ENCODE measurements around the gene CLDN11. TPM values are rescaled to one million over a fixed set of nuclear protein-coding genes. Genes with fewer than 3 reads are reported as not detected.

The CLDN11 gene
- total RNA-seq, 1 experiment from 2014 or later: 12.1 TPM

GRCh38 chr3:170477395-170477794, 58.7 kb downstream of the CLDN11 start:
- Mint-ChIP-seq H3K4me1 (peaks cover 21% of the 10 kb centered on the region), H3K27ac (no peak overlapping the region), H3K36me3 (no peaks in the 10 kb centered on the region), H3K27me3 (ENCODE audit: low read depth) (no peaks in the 10 kb centered on the region), H3K9me3 (peaks cover 9% of the 10 kb centered on the region), H3K4me3 (no peak overlapping the region)
- DNase-seq (ENCODE audit: low spot score) (no peak), ATAC-seq (no peak)
- ChIA-PET CTCF (no interaction called here), POLR2A (no interaction called here)
- TF ChIP-seq ATF6 (CRISPR knock-in tag; IDR thresholded peaks at IDR 0.05): no peak
- TF ChIP-seq USF2 (CRISPR knock-in tag; IDR thresholded peaks at IDR 0.05): no peak

GRCh38 chr3:170480111-170480510, 61.4 kb downstream of the CLDN11 start:
- no peaks in the 10 kb centered on the region; the same call in 1 of the 2 replicates for H3K27me3 Mint-ChIP-seq (ENCODE audit: low read depth)
- no peak overlapping the region for H3K27ac Mint-ChIP-seq
- ATAC-seq: no peak
- peaks cover 11% of the 10 kb centered on the region for H3K4me1 Mint-ChIP-seq
- H3K4me3 Mint-ChIP-seq: no peak overlapping the region
- ChIA-PET POLR2A (interaction anchor here (1.0 kb wide), 1 partner anchor 19 kb away, joined by 3 read pairs; no protein-coding TSS in a partner anchor), CTCF (interaction anchor here (0.6 to 1.6 kb wide), 2 partner anchors 210 to 358 kb away, joined by 3 read pairs; no protein-coding TSS in a partner anchor)
- H3K9me3 Mint-ChIP-seq: peaks cover 22% of the 10 kb centered on the region
- no peak for TF ChIP-seq RELA (CRISPR knock-in tag; IDR thresholded peaks at IDR 0.05; ENCODE audit: borderline replicate concordance)
- TF ChIP-seq NR2C2 (CRISPR knock-in tag; IDR thresholded peaks at IDR 0.05): no peak
- no peak for TF ChIP-seq IRF1 (CRISPR knock-in tag; IDR thresholded peaks at IDR 0.05)
- no peak for TF ChIP-seq IRF2 (CRISPR knock-in tag; IDR thresholded peaks at IDR 0.05; ENCODE audit: borderline replicate concordance, low read depth)
- no peak for TF ChIP-seq RORB (CRISPR knock-in tag; IDR thresholded peaks at IDR 0.05)
- DNase-seq (ENCODE audit: low spot score): no peak
- H3K36me3 Mint-ChIP-seq: no peaks in the 10 kb centered on the region

- ATAC-seq (no peak), DNase-seq (ENCODE audit: low spot score) (no peak)
- Mint-ChIP-seq H3K27ac (no peak overlapping the region), H3K36me3 (no peaks in the 10 kb centered on the region), H3K9me3 (peaks cover 22% of the 10 kb centered on the region), H3K27me3 (ENCODE audit: low read depth) (no peaks in the 10 kb centered on the region; the same call in 1 of the 2 replicates), H3K4me1 (peaks cover 13% of the 10 kb centered on the region), H3K4me3 (no peak overlapping the region)
- POLR2A ChIA-PET: no interaction called here
- TF ChIP-seq SP1 (CRISPR knock-in tag; conservative IDR thresholded peaks at IDR 0.05): no peak
- no peak for TF ChIP-seq CREM (CRISPR knock-in tag; IDR thresholded peaks at IDR 0.05)
- no peak for TF ChIP-seq KAT7 (CRISPR knock-in tag; IDR thresholded peaks at IDR 0.05; ENCODE audit: borderline replicate concordance)
- TF ChIP-seq STAT6 (CRISPR knock-in tag; conservative IDR thresholded peaks at IDR 0.05; ENCODE audit: low read depth): no peak
- TF ChIP-seq CBFB (CRISPR knock-in tag; IDR thresholded peaks at IDR 0.05; ENCODE audit: low read depth): no peak
- TF ChIP-seq ZSCAN18 (CRISPR knock-in tag; IDR thresholded peaks at IDR 0.05): no peak
- no peak for TF ChIP-seq OVOL2 (CRISPR knock-in tag; IDR thresholded peaks at IDR 0.05; ENCODE audit: borderline replicate concordance)
- TF ChIP-seq ZNF423 (CRISPR knock-in tag; IDR thresholded peaks at IDR 0.05): no peak
- no peak for TF ChIP-seq CTCF (IDR thresholded peaks at IDR 0.05)
- TF ChIP-seq FOXP4 (CRISPR knock-in tag; IDR thresholded peaks at IDR 0.05): no peak
- TF ChIP-seq RORB (CRISPR knock-in tag; IDR thresholded peaks at IDR 0.05): no peak
- CTCF ChIA-PET: interaction anchor here (0.7 to 1.8 kb wide), 3 partner anchors 14 to 104 kb away, joined by 3 to 5 read pairs (median 4); partner anchors contain the start of gene SLC7A14
Measured at GRCh38 chr3:170482199-170482598, 63.5 kb downstream of the CLDN11 start.

Data from WTC11 (cell line).